Suppressor macrophage (primary cell): Measurements from ENCODE around the gene BMP6.
A peak's percentile ranks its signal among the peaks of the same experiment; 100 is the strongest.

ENCODE experiments used
- DNase-seq, 4 experiments: peaks; one replicate each; pipeline ENCODE4 v3.0.0-alpha.2; 2020 to 2022

BMP6 gene

DNA sequence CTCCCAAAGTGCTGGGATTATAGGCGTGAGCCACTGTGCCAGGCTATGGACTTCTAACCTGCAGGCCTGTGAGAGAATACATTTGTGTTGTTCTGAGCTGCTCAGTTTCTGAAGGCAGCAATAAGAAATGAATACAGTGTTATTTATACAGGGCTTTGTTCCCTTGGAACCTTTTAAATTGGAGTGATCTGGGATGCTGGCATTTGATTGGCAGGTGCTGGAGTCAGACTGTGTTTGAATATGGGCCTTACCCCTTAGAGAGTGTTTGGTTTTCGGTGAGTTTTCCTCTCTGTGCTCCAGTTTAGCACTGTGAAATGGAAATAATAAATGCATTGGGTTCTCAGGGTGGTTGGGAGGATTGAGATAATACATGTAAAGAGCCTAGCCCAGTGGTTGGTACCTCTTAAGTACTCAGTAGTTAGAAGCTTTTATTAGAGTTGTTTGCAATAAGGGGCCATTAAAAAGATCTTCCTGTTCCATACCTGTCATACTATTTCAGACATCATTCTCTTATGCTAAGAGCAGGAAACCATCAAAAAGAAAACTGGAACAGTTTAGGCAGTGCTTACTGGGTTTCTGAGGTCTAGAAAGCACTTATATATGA is 22.1 kb downstream of the BMP6 start:
- DNase-seq, result no peak

DNA sequence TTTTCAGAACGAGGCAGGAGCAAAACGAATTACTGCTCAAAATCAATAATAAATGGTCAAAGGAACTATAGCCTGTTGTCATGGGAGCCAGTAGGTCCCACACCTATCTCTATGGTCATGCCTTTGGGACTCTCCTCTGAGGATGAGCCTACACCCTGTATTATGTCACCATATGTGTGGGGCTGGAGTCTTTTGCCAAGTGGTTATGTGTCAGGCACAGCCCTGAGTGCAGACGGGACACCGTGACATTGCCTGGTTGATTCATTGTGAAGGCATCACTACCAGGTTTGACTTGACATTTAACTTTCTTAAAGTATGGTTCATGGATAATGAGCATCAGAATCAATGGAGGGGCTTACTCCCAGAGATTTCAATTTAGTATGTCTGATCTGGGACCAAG is 23.6 kb downstream of the BMP6 start:
- no peak for DNase-seq

DNA sequence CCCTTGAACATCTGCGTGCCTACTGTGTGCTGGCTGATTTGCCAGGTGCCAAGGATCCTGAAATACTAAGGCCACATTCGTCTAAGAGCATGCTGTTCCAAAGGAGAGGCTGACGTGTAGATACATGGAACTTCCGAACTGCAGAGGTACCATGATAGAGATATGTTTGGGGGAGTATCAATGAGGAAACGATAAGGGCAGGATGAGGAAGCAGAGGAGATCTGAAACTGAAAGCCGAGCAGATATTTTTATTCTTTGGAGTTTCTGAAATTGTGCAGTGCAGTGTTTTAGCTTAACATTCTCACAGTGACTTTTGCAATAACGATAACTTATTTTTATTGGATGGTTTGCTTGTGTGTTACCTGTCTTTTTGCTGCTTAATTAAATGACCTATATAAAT is 24.3 kb downstream of the BMP6 start:
- no peak for DNase-seq

DNA sequence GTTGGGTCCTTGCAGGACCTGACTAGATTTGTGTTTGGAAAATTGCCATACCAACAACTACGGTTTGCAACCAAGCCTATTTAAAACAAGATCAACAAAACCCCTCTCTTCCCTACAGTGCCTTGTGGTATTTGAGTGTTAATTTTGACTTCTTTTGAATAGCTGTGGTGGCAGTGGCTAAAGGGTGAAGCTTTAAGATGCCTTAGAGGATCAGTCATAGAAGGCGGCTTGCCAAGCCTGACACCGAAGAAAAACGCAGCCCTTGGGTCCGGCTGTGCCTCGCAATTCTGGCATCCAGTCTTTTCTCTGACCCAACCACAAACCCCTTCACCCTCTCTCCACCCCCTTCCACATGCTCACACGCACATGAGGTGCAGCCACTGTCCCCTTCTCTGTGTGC is 32.6 kb downstream of the BMP6 start:
- DNase-seq, result no peak

DNA sequence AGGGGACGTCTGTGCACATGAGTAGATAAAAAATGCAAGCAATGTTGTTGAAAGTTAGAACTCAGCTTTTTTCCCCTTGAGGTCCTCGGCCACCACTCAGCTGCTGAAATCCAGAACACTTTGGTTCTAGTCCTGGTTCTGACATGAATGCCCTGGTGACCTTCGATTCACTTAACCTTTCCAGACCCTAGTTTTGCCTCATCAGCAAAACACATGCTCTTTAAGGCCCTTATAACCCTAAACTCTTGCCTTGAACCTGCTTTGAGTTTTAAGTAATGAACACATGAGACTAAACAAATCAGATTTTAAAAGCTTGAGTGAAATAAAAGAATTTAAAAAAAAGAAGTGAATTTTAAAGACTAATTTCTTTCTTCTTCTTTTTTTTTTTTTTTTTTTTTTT is 33.4 kb downstream of the BMP6 start:
- no peak for DNase-seq

DNA sequence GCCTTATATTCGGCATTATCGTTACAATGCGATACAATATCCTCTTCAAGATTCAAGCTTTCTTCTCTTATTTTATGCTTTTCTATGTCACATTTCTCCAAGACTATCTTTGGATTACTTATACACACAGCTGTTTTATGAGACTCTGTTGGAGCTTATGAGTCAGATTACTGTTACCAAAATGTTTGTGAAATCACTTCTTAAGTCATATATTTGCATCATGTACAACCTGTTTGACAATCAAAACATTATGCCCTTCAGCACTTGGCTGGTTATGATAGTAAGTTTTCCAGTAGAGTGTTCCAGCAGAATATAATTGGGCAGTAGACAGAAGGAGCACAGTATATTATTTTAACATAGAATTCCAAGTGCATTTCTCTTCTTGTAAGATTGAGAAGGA is 35.2 kb downstream of the BMP6 start:
- no peak for DNase-seq

DNA sequence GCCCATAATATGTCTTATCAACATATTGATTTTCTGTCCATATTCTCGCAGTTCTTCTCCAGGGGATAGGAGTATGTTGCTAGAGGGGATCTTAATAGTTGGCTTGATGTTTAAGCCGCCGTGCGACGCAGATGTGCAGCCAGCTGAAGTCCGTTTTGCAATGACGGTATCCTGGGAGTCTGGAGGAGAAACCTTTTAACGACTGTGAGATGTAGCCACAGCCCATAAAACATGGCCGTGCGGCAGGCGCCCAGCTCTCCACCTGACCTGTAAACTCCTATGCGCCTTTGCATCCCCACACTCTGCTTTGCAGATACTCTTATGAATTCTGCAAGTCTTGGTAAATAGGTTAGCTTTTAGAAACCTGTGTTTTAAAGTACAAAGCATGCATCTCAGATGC is 36.9 kb downstream of the BMP6 start:
- no peak for DNase-seq

DNA sequence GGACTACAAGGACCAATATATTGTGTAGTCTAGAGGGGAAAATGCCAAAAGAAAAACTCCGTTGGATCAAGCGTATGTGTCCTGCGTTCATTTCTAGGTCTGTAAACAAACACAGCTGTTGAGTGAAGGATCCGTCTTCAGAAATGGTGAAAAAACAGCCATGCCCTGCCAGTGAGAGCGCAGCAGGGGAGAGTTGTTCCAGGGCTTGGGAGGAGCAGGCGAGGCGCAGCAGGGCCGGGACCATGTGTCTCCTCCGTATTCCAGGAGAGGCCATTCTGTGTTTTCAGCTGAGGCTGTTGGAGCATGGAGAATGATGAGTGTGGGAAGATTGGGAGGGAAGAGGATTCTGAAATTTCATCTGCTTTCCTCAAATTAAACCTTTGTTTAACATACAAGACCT is 38.0 kb downstream of the BMP6 start:
- no peak for DNase-seq

DNA sequence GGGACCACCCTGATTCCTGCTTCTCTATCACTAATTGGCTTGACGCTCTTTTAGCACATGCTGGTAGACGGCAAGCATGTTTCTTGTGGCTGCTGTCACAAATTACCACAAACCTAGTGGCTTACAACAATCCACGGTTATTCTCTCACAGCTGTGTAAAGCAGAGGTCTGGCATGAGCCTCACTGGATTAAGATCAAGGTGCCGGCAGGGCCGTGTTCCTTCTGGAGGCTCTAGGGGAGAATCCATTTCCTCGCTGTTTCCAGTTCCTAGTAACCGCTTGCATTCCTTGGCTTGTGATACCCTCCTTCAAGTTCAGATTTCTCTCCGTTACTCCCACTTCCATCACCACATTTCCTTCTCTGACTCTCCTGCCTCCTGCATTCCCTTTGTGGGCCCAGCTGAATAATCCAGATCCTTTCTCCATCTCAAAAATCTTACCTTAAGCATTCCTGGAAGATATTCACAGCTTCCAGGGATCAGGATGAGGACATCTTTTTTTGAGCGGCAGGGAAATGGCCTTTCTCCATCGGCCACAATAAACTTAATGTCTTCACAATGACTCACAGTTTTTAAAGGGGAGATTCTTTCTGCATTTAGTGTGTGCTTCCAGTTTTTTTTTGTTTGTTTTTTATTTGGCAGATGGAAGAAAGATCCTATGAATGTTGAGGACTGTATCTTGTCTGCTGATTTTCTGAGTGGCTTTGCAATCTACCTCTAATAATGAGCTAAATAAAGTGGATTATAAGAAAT is 39.9 kb downstream of the BMP6 start:
- no peak for DNase-seq

DNA sequence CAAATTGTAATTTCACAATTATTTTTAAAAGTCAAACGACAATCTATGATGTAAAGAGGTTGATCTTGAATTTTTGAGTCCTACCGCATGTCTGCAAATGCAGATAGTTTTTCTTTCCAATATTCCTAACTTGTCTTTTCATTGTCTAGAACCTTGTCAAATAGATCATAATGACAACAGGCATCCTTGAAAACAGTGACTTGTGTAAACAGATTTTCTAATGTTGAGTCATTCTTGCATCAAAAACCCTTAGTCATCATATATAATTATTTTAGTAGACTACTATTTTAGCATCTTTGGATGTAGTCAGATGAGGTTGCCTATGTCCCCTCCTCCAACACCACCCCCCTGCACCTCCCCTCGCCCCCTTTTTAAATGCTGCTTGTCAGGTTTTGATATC is 43.8 kb downstream of the BMP6 start:
- DNase-seq, result no peak

DNA sequence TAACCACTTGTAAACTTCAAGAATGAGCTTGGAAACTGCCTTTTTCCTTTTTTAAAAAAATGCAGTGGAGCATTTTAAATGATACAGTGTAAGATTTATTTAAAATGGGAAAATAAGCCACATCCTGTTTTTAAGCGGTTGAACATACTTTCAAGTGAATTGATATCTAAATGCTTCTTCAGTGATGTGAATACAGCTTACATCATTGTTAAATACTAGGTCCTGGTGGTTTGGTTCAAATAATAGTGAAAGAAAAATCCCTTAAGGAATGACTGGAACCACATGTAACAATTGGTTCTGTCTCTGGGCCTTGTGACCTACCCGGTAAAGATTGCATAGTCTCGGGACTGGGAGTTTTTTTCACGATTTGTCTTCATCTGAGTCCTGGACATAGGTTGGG is 44.2 kb downstream of the BMP6 start:
- DNase-seq, result no peak

DNA sequence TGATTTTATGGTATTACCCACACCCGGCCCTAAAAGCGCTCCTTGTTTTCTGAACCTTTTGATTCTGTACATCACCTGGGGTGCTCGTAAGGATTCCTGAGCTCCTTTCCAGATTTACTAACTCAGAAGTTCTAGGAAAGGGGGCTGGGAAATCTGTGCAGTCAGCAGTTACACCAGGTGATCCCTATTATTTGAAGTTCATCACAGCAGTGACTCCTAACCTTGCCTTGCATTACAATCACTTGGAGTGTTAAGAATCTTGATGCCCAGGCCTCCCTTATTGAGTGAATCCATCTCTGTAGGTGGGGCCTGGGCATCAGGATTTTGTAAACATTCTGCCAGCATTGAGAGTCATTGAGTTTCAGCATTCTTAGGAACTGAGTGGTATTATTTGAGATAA is 44.7 kb downstream of the BMP6 start:
- no peak for DNase-seq

DNA sequence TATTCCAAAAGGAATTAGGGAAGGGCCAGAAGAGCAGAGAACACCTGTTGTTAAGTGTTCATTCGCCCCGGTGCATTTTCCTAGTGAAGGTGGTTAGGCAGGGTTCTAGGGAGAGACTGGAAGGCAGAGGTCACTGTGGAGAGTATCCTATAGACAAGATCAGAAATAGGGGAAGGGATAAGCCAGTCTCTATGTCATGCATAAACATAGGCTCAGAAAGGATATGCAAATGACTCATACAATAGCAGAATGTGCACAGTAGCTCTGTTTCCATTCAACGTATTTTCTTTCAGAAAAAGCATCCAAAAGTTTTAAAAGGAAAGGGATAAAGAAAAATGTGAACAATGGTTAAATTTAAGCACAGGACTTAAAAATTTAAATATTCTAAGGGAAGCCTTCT is 47.4 kb downstream of the BMP6 start:
- DNase-seq, result no peak

DNA sequence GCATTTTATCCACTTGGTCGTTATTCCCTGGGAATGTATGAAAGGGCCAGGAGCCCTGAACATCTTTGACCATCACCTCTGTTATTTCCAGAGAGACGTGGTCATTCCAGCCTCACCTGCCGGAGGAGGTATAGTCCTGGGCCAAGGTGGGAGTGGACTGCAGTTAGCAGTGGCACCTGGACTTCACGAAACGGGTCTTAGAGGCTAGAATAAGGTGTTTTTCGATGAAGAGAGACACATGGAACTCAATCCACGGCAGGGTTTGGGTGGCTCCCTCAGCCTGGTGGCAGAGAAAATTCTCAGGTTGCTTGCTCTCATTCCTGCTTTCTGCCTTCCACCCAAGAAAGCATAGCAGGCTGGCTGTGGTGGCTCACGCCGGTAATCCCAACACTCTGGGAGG is 48.0 kb downstream of the BMP6 start:
- no peak for DNase-seq

DNA sequence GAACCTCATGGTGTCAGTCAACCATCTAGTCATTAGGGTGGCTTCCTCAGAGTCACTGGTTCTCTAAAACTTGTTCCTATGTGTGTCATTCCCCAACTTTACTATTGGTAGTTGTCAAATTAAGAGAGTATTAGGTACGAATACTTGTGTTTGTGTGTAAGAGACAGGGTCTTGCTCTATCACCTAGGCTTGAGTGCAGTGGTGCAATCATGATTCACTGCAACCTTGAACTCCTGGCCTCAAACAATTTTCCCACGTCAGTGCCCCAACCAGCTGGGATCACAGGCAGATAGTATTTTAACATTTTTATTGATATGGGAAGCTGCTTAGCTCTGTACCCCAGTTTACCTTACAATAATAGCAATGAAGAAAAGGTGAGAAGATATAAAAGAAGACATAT is 50.6 kb downstream of the BMP6 start:
- DNase-seq, result peak in 1 of 4 experiments; percentile 4

DNA sequence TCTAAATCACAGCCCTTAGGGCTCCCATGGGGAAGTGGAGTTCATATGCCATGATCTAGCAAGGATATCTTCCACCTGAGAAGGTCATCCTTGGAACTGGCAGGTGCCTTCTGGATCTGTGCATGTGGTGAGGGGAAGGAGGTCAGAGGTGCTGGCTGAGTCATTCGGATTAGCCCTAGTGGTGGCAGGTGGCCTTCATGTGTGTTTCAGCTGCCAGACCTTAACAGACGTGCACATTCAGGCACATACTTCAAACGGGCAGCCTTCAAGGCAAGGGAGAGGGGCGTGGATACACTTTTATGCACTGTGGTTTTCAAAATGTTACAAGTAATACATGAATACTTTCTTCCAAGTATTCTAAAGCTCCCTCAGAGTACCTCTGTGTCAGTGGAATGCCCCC is 51.2 kb downstream of the BMP6 start:
- DNase-seq, result no peak

DNA sequence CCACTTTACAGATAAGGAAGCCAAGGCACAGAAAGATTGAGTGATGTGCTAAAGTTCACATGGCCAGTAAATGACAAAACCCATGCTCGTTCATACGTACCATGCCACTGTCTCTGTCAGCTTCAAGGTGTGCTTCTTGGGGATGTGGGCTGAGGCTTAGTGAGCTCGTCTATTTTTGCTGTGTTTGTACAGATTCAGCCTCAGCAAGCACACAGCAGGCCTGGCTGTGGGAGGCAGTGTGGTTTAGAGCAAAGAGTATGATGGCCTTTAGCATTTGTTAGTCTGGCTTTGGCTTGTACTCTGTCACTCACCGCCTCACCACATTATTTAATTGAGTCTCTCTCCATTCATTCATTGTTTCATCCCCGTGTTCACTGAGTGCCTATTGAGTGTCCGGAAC is 55.3 kb downstream of the BMP6 start:
- no peak for DNase-seq

DNA sequence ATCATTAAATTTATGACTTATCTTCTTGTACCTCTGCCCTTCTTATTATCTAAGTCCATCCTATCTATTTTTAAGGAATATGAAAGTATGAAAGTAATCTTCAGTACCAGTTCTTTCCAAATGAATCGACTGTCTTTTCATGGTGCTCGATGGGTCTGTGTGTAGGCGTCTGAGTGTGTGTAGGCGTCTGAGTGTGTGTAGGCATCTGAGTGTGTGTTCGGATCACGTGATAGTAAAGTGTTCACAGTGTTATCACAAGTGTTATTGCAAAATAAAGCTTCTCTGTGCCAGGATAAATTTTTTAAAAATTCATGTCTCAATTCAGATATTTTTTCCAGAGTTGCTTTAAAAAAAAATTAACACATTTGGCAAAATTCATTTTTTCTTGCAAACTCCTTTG is 58.3 kb downstream of the BMP6 start:
- no peak for DNase-seq

DNA sequence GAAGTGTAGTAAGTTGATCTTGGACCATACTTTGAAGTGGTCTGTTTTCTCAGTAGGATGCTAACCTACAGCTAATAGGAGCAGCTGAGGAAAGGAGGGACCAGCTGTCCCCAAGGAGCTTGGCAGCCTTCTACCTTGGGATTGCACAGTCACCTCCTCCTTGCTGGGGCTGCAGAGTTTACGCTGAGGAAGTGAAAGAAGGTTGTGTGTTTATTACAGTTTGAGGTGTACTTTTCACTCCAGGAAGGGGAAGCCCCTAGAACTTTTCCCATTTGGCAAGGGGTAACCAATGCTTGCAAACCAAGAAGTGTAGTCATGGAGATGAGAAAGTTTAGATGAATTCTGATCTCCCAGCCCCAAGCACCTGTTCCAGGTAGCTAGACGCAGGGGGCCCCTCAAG is 58.8 kb downstream of the BMP6 start:
- no peak for DNase-seq

DNA sequence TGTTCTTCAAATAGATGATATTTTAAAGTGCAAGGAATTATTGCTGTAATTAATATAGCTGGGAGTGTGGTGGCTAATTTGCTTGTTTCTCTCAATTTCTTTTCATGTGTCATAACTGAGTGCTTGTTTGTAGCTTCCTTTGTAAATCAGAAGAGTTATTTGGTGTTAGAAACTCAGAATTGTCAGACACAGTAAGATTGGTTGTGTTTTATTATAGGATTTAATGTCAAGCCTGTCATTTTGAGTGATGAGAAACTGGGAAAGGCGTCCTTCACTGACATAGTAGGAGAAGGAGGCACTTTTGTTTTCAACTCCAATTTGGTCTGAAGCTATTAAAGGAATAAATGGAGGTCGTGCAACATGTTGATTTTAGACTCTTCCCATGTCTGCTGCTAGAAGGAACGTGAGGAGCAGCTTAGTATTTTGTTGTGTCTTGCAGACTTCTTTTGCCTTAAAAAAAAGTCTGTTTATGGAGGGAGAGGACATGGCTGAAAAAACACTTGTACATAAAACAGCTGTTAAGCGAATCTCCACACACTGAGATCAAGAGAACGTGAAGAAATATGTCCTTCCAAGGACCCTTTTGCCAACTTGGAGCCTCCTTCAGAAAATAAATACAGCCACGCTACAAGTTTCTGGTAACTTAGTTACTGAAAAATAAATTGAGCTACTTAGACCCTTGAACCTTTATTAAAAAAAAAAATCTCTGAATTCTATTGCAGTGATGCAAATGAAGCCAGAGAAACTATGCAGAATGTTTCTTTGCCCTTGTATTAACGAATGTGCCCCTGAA is 59.5 kb downstream of the BMP6 start:
- DNase-seq, result no peak

DNA sequence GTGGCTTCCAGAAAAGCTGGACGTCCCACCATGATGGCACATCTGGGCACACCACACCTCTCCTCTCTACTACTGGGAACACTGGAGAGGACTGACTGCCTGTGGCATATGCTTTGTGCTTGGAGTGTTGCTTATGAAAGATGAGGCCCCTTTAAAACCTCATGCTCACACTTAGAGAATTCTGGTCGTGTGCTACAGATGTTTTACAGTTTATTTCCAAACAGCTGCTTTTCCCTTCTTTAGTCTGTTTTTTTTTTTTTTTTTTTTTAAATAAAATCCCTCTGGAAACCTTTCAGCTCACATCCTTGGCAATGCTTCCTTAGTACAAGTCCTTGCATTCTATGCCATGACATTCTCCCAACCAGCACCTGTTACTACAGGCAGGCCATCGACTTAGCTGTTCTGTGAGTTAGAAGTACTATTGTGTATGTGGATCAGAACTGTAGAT is 60.3 kb downstream of the BMP6 start:
- DNase-seq, result no peak

DNA sequence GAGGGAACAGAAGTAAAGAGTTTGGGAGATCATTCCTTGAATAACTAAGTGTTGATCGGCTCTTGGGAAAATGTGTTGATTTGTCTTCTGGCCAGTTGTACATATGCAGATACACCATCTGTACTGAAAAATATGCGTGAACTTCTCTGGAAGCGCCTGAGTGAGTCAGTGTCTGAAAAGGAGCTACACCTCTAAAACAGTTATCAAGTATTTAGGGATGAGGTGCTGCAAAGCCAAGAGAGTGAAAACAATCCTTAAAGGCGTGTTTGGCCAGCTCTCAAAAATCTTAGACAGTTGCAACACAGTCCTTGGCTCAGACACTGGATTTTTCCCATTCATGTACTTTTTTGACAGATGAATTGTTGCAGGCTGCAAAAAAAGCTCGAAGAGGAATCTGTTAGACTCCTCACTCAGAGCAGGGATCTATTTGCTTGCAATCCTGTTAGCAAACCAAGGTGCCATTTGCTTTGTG is 61.3 kb downstream of the BMP6 start:
- no peak for DNase-seq

DNA sequence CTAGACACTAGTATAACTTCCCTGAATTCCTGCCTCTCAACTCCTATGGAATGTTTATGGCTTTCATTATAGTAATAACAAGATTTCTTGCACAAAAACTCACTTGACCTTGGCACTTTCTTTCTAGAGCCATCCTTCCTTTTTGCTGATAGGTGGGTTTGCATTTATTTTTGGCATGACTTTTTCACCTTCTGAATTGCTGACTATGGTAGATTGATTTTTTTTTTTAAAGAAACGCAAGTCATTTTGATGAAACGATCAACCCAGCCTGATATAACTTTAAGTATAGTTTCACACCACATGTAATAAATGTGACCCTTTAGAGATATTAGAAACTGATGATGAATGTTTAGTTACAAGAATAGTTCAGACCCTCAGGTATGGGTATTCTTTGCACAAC is 61.8 kb downstream of the BMP6 start:
- no peak for DNase-seq

DNA sequence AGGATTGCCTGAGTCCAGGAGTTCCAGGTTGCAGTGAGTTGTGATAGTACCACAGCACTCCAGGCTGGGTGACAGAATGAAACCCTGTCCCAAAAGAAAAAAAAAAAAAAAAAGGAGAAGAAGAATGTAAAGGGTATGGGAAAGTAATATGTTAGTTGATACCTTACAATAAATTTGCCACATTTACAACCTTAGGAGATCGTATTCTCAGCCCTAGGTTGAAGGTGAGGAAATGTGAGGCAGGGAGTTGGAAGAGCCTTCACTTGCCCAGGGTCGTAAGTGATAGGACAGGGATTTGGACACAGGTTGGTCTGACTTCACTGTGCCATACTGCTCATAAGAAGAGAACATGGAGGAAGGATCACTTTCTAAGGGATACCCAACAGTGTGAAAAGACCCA is 68.6 kb downstream of the BMP6 start:
- DNase-seq, result no peak
